Inferior parietal cortex (tissue), 1 donor: ENCODE results near the gene PAN2.
"Not testable (repeated sequence)": the region's sequence is repeated elsewhere in the genome, so short reads cannot be mapped to it uniquely, and the experiment has no call there.

Experiments used
- DNase-seq: peaks from one replicate; pipeline ENCODE4 v3.0.0-alpha.2; 2016; ENCODE audit errors: extremely low spot score

Gene PAN2

DNA sequence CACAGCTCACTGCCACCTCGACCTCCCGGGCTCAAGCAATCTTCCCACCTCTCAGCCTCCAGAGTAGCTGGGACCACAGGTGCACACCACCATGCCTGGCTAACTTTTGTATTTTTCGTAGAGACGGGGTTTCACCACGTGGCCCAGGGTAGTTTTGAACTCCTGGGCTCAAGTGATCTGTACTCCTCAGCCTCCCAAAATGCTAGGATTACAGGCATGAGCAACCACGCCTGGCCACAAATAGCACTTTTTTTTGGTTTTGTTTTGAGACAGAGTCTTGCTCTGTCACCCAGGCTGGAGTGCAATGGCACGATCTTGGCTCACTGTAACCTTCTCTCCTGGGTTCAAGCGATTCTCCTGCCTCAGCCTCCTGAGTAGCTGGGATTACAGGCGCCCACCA is 13.5 kb upstream of the PAN2 start:
- not testable (repeated sequence) for DNase-seq

DNA sequence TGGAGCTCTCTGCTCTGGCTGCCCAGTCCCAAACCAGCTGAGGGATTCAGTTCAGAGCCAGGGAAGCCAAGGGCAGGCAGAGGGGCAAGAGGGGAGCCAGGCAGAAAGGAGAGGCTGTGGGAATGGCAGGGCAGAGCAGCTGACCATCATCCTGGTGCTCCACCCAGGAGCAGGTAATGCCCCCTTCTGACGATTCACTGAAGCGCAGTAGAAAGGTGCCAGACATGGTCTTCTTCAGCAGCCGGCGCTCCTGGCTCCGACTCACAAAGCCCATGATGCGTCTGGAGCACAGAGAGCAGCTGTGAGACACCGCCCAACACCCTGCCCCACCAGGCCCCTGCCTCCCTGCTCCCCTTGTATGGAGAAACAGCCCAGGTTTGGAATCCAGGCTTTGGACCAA is 12.9 kb upstream of the PAN2 start:
- no peak for DNase-seq

GRCh38 chr12:56342290-56342689 is 8.5 kb upstream of the PAN2 start:
- not testable (repeated sequence) for DNase-seq

- DNase-seq = no peak
Observed at GRCh38 chr12:56341616-56342015, 7.8 kb upstream of the PAN2 start.

- DNase-seq = no peak
Observed at GRCh38 chr12:56339158-56339422, 5.3 kb upstream of the PAN2 start.

- DNase-seq = no peak
Observed at GRCh38 chr12:56338308-56339157, 4.7 kb upstream of the PAN2 start, which contains the start of gene IL23A. Gene IL23A, plus strand, starts transcription at chr12:56338884. Its CDS starts 161 bp downstream, at chr12:56339045.

- DNase-seq = no peak
Observed at GRCh38 chr12:56337753-56338251, 4.0 kb upstream of the PAN2 start.

- DNase-seq = peak; percentile 15
Observed at GRCh38 chr12:56336361-56337167, 2.8 kb upstream of the PAN2 start.

DNA sequence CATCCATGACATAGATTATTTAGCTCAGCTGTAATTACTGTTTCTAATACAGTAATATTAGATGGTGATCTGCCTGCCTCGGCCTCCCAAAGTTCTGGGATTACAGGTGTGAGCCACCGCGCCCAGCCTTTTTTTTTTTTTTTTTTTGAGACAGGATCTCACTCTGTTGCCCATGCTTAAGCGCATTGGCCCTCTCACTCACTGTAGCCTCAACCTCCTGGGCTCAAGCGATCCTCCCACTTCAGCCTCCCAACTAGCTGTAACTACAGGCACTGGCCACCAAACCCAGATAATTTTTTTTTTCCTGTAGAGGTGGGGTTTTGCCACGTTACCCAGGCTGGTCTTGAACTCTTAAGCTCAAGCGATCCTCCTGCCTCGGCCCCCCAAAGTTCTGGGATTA is 1.7 kb upstream of the PAN2 start:
- DNase-seq = not testable (repeated sequence)

- peak; percentile 9 for DNase-seq
Observed at GRCh38 chr12:56334490-56334793, 642 bp upstream of the PAN2 start.

- no peak for DNase-seq
Observed at GRCh38 chr12:56333197-56333678, 562 bp downstream of the PAN2 start.

DNA sequence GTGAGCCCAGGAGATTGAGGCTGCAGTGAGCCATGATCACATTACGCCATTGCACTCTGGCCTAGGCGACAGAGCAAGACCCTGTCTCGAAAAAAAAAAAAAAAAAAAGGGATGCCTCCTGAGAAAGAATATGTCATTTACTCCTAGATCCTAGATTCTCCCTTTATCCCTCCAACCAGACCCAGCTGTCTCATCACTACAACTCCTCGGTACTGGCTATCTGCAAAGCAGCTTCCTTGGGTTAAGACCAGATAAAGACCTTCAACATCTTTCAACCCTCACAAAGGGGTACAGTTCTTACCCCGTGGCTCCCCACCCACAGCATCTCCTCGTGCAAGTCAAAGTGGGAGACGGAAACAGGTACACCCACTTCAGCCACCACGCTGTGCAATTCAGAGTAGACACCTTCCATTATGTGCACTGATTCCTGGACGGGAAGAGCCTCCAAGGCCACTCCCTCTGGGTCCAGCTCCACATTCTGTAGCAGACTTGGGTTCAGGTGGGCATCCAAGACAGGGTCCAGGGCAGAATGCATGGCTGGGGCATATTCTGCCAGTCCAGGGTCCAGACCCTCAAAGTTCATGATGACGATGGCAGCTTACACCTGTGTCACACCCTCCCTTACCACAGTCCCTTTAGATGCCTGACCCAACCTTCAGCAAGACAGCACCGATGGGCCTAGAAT is 1.1 kb downstream of the PAN2 start:
- DNase-seq = no peak

DNA sequence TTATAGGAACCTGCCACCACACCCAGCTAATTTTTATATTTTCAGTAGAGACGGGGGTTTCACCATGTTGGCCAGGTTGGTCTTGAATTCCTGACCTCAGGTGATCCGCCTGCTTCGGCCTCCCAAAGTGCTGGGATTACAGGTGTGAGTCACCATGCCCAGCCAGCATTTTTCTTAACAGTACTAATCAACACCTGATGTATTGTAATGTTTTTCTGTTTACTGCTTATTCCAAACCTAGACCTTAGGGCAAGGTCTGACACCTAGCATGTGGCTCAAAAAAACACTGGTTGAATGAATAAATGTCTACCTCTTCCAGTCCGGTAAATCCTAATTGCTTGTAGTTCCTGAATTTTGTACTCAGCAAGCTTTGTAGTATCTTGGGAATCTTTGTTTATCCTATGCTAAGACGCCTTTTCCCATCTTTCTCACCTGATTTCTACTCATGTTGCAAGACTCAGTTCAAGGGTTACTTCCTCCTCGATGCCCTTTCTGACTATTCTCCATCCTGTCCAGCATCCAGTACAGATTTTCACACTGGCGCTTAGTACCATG is 2.8 kb downstream of the PAN2 start:
- DNase-seq = no peak

DNA sequence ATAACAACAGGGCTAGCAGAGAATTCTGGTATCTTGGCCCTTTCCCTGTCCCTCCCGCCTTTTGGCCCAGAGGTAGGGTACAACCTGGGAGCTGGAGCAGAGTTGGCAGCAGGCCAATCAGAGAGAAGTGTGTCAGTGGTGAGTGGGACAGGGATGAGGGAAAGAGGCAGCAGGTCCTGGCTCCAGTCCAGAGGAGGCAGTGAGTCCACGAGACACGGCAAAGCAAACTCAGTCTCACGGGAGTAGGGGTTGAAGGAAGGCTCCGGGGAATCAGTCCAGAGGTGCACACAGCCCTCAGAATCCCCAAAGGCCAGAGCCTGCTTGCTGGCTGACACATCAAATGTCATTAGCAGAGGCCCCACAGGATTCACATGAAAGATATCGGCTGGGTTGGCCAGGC is 7.3 kb downstream of the PAN2 start:
- DNase-seq = no peak

DNA sequence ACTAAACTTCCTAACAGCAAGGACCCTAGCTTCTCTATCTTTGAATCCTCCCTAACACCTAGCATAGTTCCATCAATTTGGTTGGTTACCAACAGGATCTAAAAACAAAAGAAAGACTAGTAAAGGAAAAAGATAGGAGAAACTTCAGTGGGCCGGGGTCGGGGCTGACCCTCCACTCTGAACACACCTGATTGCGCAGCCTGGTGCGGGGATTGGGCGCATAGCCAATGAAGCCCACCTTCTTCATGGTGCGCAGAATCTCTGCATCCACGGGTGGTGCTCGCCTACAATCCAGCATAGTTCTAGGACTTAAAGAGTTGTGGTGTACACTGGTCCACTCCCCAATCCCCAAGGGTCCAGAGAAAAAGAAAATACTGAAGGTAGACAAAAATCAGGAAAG is 7.7 kb downstream of the PAN2 start:
- no peak for DNase-seq

DNA sequence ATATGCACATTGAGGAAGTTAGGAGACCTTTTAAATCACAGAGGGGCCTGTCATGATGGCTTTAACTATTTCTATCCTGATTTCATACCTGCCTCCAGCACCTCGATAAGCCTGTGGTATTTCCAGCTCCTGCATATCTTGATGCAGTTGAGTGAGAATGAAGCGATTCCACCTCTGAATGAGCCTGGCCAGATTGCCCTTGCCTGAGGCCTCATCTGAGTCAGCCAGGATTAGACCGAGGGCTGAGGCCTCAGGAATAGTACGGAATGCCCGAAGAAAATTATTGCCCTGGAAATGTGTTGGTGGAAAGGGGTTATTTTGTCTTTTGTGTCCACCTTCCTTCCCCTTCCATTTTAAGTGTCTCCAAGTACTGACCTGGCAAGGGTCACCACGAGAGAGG is 9.6 kb downstream of the PAN2 start:
- DNase-seq = no peak

DNA sequence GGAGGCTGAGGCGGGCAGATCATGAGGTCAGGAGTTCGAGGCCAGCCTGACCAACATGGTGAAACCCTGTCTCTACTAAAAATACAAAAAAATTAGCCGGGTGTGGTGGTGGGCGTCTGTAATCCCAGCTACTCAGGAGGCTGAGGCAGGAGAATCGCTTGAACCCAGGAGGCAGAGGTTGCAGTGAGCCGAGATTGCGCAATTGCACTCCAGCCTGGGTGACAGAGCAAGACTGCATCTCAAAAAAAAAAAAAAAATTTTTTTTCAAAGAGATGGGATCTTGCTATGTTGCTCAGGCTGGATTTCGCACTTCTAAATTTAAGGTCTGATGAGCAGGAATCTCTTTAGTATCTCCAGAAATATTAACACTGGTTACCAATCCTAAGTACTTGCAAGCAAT is 12.2 kb downstream of the PAN2 start:
- not testable (repeated sequence) for DNase-seq

DNA sequence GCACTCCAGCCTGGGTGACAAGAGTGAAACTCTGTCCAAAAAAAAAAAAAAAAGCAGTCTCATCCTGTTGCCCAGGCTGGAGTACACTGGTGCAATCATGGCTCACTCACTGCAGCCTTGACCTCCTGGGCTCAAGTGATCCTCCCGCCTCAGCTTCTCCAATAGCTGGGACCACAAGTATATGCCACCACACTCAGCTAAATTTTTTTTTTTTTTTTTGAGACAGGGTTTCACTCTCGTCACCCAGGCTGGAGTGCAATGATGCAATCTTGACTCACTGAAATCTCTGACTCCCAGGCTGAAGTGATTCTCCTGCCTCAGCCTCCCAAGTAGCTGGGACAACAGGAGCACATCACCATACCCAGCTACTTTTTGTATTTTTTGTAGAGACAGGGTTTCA is 12.8 kb downstream of the PAN2 start:
- no peak for DNase-seq

DNA sequence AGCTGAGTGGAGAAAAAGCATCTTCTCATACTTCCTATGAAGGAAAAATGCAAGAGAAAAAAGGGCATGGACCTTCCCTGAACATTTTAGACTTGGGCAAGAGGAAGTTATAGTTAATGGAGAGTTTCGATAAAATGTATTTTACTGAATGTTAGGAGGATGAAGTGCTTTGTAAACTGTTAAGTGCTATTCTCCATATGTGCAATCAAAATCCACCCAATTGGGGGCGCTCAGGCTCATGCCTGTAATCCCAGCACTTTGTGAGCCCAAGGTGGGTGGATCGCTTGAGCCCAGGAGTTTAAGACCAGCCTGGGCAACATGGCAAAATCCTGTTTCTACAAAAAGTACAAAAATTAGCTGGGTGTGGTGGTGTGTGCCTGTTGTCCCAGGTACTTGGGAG is 16.1 kb downstream of the PAN2 start:
- DNase-seq = no peak

DNA sequence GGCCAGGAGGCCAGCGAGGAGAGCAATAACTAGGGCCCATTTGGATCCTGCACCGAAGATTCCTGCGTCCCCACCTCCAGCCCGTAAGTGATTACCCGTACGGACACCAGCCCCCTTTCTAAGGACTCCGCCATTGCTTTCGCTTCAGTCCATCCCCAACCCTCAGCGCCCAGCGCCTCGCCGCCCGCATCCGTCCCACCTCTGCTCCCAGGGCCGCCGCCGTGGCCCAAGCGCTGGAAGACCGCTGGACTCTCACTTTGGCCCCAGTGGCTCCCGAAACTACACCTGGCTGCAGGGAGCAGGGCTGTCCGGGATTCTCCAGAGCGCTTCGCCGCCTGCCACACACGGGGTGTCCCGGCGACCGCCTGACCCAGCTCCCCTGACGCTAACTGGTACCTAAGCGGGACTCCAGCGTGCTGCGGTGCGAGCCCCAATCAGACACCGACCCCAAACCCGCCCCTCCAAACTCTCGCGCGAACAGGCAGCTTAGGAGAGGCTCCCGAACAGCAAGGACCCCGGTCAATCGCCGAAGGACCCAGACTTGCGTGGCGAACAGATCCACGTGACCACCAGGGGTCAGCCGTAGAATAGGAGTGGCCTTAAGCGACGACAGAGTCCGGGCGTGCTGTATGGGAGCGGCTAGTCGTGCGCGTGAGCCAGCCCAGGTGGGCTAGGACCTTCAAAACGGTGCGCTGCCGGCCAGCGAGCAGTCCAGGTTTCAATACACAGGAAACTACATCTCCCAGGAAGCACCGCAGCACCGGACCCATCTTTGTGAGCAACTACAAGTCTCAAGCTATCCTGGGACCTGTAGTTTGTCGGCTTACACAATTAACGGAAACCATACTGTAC is 18.0 kb downstream of the PAN2 start, which contains the start of gene CNPY2:
CNPY2 (minus strand) TSS at position 367 of the 852 bp plus-strand sequence. CDS start 771 bp downstream, outside the sequence.
- DNase-seq = peak; percentile 92

DNA sequence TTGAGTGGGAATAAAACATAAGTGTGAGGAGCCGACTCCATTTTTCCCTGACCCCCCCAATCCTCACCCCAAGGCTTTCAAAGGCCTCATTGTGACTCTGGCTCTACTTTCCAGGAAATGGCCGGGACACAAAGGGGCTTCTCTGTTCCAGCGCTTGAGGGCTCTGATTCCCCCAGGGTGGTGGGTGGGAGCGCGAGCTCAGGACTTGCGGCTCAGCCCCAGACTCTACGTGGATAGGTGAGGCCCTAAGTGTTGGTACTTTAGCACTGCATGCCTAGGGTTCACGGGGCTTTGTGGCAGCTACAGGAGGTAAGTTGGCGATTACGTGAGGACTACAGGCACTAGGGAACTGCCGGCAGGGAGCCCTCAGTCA is 18.6 kb downstream of the PAN2 start:
- peak; percentile 56 for DNase-seq
